Stimulated activated CD4-positive, alpha-beta T cell treated with anti-CD3 and anti-CD28 coated beads, Interleukin-4, amount 100 ng/mL, for 24 hours (primary cell): ENCODE data around the gene KCMF1.

ENCODE experiments used
- DNase-seq: peaks from one replicate; pipeline ENCODE4 v3.0.0-alpha.2; 2020

KCMF1 gene

GRCh38 chr2:84956334-84957297 lies 14.3 kb upstream of the KCMF1 start:
- DNase-seq: no peak

- DNase-seq: no peak
Measured at GRCh38 chr2:84957771-84958134, 13.2 kb upstream of the KCMF1 start.

DNA sequence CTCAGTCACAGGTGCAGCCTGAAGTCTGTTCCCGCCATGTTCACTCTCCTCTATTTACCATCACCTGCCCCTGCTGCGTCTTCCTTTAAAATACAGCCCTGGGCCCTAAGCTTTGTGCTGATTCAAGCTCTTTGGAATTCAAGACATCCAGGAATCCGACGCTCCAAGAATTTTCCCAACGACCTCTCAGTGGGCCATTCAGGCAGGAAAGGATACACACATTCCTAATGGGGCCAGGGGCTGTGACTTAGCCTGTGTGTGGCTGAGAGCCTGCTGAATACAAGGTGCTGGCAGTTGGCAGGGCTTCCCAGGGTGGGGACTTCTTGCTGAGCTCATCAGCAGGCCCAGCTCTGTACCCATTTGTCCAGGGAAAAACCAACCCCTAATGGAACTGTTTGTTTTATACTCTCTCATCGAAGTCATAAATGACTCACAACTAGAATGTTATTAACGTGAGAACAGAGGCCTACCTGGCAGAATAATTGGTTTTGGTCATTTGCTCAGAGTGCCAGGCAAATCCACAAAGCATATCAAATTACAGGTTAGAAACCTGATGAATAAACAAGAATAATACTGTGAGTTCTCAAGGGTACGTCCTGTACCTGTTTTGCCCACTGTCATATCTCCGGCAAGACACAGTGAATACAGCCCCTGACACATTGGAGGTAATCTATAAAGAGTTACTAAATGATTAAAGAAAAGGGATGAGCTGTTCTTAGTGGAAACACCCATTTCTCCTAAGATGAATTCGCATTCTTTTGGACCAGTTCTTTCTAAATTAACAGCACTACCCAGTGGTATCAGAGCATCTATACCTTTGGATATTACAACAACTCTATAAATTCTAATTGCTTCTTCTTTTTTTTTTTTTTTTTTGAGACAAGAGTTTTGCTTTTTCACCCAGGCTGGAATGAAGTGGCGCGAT lies 12.6 kb upstream of the KCMF1 start:
- DNase-seq: no peak

DNA sequence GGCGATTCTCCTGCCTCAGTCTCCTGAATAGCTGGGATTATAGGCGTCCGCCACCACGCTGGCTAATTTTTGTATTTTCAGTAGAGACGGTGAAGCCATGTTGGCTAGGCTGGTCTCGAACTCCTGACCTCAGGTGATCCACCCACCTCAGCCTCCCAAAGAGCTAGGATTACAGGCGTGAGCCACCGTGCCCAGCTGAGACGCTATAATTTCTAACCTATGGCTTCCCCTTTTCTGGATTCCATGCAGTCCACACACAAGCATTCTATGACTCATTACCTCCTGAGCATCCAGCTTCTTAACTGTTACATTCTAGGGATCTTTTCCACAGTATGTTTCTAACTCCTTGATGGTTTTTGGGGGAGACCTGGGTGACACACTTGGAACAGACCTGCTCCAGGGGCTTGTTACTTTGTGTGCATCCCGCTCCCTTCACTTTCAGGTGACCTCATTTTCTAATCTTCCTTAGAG lies 11.8 kb upstream of the KCMF1 start:
- no peak for DNase-seq

GRCh38 chr2:84959566-84960506 lies 11.1 kb upstream of the KCMF1 start:
- no peak for DNase-seq

DNA sequence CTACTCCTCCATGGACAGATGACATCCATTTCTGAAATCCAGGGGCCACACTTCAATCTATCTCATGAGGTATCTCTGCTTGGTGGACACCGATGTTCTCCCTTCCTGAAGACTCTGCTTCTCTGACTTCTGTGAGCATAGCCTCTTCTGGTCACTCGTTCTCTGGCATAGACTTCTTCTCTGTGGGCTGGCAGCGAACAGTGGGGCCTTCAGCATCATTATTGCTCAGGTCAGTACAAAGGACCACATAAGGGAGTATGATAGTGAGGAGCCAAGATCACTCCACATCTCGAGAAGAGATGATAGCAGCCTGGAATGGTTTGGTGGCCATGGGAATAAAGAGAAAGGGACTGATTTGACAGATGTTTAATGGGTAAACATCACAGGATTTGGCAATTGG lies 8.0 kb upstream of the KCMF1 start:
- no peak for DNase-seq

DNA sequence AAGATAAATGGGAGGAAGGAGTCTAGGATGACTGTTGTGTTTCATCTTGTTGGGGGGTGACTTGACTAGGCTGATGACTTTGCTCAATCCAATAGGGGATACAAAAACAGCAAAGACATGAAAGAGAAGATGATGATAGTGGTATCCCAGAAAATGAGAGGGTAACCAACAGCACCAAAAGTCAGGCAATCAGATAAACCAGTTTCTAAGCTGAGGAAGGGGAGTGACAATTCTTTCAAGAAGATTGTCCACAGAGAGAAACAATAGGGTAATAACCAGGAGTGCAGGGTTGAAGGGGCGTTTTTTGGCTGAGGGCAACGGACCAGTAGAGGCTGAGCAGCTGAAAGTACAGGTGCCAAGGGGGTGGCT lies 7.7 kb upstream of the KCMF1 start:
- no peak for DNase-seq

DNA sequence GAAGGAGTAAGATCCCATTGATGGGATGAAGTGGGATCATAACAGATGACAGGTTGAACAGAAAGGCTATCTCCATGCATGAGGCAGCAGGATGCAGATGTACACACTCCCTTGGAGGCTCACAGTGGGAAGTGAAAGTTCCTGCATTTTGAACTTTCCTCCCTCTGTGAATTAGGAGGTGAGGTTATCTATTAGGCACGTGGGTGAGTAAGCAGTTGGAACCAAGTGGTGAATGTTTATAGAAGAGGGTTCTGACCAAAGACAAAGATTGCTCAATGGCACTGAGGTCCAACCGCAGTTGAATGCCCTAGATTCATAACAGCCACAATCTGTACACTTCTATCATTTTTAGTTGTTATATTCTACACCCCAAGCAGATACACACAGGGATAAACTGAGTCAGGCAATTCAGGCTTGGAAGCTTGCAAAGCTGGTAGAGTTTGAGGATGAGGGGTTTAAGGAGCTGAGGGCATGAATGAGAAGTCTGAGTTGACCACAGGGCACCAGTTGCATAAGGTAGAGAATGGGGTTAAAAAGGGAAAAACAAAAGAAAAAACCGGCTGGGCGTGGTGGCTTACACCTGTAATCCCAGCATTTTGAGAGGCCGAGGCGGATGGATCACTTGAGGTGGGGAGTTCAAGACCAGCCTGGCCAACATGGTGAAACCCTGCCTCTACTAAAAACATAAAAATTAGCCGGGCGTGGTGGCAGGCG lies 7.1 kb upstream of the KCMF1 start:
- DNase-seq: no peak

DNA sequence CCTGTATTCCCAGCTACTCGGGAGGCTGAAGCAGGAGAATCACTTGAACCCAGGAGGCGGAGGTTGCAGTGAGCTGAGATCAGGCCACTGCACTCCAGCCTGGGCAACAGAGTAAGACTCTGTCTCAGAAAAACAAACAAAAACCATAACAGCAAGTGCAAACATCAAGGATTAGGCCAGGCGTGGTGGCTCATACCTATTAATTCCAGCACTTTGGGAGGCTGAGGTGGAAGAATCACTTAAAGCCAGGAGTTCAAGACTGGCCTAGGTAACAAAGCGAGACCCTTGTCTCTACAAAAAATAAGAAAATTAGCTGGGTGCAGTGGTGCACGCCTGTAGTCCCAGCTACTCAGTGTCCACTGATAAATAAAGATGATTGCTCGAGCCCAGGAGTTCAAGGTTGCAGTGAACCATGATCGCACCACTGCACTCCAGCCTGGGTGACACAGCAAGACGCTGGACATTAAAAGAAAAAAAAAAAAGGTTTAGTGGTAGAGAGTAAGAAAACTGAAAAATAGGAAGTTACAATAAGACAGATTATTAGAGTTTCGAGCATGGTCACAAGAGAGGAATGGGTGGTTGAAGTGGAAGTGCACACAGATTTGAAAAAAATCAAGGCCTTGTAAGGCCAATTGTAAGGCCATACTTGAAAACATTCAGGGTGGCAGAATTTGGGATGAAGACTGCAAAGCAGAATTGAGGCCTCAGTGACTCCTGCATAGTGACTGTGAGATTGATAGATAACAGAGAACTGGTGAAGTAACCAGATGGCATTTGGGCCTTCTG lies 6.4 kb upstream of the KCMF1 start:
- no peak for DNase-seq

DNA sequence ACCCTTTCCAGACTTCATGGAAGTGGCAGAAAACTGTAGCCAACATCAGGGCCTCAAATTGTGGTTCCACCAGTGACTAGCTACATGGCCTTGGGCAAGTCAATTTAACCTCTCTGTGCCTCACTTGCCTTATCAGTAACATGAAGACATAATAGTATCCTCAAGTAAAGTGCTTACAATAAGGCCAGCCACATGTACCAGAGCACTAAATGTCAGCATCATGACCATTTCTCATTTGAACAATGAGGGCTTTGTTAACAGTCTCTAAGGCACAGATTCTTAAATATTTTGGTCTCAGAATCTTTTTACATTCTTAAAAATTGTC lies 5.8 kb upstream of the KCMF1 start:
- DNase-seq: no peak

DNA sequence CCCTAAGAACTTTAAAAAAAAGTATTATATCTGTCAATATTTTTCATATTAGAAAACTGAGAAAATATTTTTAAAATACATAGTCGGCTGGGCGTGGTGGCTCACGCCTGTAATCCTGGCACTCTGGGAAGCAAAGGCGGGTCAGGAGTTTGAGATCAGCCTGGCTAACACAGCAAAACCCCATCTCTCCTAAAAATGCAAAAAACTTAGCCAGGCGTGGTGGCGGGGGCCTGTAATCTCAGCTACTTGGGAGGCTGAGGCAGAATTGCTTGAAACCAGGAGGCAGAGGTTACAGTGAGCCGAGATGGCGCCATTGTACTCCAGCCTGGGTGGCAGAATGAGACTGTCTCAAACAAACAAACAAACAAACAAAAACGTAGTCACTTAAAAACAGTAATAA lies 5.1 kb upstream of the KCMF1 start:
- DNase-seq: no peak

DNA sequence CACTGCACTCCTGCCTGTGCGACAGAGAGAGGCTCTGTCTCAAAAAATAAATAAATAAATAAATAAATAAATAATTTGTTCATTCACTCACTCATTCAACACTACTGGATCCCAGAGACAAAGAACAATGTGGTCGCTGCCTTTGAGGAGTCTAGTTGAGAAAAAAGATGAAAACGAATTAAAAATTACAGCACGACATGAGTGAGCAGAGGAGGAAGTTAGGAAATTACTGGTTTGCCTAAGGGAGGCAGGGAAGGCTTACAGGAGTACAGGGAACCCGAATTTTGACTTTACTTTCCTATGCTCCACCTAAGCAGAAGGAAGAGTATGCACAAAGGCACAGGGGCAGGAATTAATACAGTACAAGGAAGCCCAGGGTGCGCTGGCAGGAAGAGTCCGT lies 4.2 kb upstream of the KCMF1 start:
- no peak for DNase-seq

- peak; percentile 44 for DNase-seq
Measured at GRCh38 chr2:84969511-84970209, 1.3 kb upstream of the KCMF1 start.

DNA sequence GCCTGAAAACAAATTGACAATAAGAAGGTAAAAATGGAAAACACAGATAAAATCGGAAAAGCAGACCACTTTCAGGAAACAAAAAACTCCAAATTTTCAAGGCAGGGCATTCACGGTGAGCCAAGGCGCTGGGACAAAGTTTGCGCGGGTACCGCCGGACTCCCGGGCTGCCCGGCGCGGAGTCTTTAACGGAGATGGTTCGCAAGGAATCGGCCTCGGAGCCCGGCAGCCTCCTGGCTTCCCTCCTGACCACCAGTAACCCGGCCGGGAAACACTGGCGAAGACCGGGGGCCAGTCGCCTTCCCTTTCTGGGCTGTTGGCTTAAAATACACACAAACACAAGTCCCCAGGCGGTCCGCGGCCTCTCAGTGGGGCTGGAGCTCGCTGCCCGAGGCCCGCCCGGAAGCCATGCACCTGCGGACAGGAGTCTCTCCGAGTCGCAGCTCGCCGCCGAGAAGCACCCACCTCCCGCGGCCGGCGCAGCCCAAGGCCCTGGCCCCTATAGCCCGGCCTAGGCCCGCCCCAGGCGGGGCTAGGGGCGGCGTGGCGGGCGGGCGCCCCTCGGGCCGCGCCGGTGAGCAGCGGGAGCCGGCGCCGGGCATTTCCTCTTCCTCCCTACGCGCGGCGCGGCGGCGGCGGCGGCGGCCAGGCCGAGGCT lies 622 bp upstream of the KCMF1 start:
- peak; percentile 54 for DNase-seq

GRCh38 chr2:84971510-84972206 lies 697 bp downstream of the KCMF1 start:
- peak; percentile 65 for DNase-seq

DNA sequence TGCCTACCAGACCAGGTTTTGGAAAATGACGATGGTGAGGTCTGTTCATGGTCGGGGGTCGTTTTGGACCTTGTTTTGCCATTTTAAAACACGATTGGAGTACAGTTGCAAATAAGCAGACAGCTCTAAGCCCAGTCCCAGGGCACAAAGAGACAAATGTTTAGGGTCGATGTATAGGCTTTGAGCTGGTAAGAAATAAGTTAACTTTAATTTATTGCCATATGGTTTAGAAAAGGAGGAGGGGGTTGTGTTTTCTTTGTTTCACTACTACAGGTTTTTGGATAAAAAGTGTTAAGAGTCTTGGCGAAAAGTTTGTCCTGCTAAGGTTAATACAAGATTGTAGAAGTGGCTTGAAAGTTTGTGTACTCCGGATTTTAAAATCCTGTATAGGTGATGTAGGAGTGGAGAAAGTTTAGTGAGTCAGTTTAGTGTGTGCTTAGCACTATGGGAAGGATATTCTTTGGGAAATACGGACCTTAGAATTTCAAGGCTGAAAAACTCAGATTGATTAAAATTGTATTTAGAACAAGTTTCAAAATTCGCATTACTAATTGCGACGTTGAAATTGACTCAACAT lies 1.3 kb downstream of the KCMF1 start:
- no peak for DNase-seq

DNA sequence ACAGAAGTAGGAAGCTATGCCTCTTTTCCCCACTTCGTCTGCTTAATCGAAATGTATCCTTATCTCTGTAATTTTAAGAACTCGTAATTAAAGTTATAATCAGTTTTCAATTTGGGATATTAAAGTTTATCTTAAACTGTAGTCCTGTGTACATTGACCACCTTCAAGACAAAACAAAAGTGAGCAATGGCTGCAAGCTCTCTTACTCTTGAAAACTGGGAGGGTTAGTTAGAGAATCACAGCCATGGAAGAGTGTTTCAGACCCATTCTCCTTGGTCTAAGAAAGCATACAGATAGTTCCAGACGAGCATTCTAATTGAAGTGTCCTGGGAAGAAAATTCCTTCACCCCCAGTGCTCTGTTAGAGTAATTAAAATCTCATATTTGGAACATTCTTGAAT lies 2.0 kb downstream of the KCMF1 start:
- no peak for DNase-seq

- DNase-seq: no peak
Measured at GRCh38 chr2:84980263-84980983, 9.5 kb downstream of the KCMF1 start.
